ENCODE results near the gene ADAM10. TPM values are rescaled to one million over a fixed set of nuclear protein-coding genes. Genes with fewer than 3 reads are reported as not detected.
A peak's percentile ranks its signal among the peaks of the same experiment; 100 is the strongest.

Gene ADAM10
- total RNA-seq, 1 experiment from 2014 or later, result 474 TPM

DNA sequence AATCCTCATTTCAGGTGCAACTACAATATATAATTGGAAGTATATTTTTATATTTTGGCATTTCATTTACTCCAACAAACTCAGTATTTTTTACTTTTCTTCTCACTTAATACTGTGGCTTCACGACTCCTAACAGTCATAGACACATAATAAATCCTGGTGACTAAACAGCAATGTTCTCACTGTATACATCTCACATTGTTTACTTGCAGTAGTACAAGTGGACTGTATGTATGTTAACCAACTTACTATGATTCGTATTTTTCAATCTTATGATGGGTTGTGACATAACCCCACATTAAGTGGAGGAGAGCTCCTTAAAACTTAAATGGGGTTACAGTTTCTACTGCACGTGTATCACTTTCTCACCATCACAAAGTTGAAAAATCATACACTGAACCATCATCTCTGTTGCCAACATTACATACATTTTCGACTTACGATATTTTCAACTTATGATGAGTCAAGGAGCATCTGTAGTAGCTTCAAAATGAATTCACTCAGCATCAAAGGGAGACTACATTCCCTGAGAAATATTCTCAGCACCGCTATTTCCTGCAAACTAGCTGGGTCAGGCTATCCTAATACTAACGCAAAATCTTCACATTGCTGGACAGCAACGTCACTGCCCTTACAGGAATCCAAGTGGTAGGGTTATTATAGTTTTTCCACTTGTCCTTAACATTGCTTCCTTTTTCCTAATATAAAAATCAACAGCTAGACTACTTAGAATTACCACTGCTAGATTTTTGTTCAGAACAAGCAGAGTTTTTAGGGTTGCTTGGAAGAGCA lies 7.3 kb downstream of the ADAM10 start:
- BruUV-seq (replicated peaks), result no TSS peak
- Mint-ChIP-seq H3K9me3 (ENCODE audit: low read depth, unreplicated experiment) (no peaks in the 10 kb centered on the region), H3K4me1 (ENCODE audit: low read depth, unreplicated experiment) (peaks cover 56% of the 10 kb centered on the region), H3K4me3 (ENCODE audit: low read depth, unreplicated experiment) (peak overlapping the region; percentile 45), H3K27ac (ENCODE audit: unreplicated experiment) (peak overlapping the region; percentile 57), H3K27me3 (ENCODE audit: unreplicated experiment) (no peaks in the 10 kb centered on the region), H3K36me3 (ENCODE audit: insufficient read depth, unreplicated experiment) (peaks cover 10% of the 10 kb centered on the region)
- no peak for DNase-seq
- CTCF ChIA-PET, result interaction anchor here (1.2 to 2.3 kb wide), 4 partner anchors 11 to 29 kb away, joined by 3 to 9 read pairs (median 5); partner anchors contain the start of gene MINDY2
- TF ChIP-seq, protein P1, sequence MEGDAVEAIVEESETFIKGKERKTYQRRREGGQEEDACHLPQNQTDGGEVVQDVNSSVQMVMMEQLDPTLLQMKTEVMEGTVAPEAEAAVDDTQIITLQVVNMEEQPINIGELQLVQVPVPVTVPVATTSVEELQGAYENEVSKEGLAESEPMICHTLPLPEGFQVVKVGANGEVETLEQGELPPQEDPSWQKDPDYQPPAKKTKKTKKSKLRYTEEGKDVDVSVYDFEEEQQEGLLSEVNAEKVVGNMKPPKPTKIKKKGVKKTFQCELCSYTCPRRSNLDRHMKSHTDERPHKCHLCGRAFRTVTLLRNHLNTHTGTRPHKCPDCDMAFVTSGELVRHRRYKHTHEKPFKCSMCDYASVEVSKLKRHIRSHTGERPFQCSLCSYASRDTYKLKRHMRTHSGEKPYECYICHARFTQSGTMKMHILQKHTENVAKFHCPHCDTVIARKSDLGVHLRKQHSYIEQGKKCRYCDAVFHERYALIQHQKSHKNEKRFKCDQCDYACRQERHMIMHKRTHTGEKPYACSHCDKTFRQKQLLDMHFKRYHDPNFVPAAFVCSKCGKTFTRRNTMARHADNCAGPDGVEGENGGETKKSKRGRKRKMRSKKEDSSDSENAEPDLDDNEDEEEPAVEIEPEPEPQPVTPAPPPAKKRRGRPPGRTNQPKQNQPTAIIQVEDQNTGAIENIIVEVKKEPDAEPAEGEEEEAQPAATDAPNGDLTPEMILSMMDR (IDR thresholded peaks at IDR 0.05; ENCODE audit: unreplicated experiment), result no peak
- intact Hi-C loops (cut with micrococcal nuclease; ENCODE audit: unreplicated experiment), result loop anchor here (10.0 kb wide), 1 partner anchor 277 kb away; no protein-coding TSS in a partner anchor

DNA sequence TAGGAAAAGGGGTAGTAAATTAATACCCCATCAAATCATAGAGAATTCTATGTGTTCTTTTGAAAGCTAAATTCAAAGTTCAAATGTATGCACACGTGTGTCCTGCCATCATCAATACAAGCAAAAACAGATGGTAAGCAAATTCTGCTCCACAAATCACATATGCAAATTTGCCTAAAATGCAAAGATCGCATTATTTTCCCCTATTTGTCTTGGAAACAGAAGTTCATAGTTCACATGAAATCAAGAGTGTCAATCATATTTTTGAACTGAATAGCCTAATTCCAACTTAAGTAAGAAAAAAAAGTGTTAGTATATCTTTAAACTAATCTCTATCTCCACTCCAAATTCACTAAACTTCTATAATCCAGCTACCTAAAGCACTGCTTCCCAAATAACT lies 8.5 kb downstream of the ADAM10 start:
- H3K4me1 Mint-ChIP-seq (ENCODE audit: low read depth, unreplicated experiment), result peaks cover 68% of the 10 kb centered on the region
- DNase-seq, result no peak
- no TSS peak for BruUV-seq (replicated peaks)
- no peaks in the 10 kb centered on the region for H3K9me3 Mint-ChIP-seq (ENCODE audit: low read depth, unreplicated experiment)
- H3K27me3 Mint-ChIP-seq (ENCODE audit: unreplicated experiment), result no peaks in the 10 kb centered on the region
- CTCF ChIA-PET, result interaction anchor here (0.6 kb wide), 1 partner anchor 9 kb away, joined by 3 read pairs; no protein-coding TSS in a partner anchor
- no peak overlapping the region for H3K4me3 Mint-ChIP-seq (ENCODE audit: low read depth, unreplicated experiment)
- TF ChIP-seq, protein P1 (IDR thresholded peaks at IDR 0.05; ENCODE audit: unreplicated experiment), result no peak
- intact Hi-C loops (cut with micrococcal nuclease; ENCODE audit: unreplicated experiment), result loop anchor here (10.0 kb wide), 1 partner anchor 276 kb away; no protein-coding TSS in a partner anchor
- peak overlapping the region; percentile 15 for H3K27ac Mint-ChIP-seq (ENCODE audit: unreplicated experiment)
- H3K36me3 Mint-ChIP-seq (ENCODE audit: insufficient read depth, unreplicated experiment), result peaks cover 10% of the 10 kb centered on the region

DNA sequence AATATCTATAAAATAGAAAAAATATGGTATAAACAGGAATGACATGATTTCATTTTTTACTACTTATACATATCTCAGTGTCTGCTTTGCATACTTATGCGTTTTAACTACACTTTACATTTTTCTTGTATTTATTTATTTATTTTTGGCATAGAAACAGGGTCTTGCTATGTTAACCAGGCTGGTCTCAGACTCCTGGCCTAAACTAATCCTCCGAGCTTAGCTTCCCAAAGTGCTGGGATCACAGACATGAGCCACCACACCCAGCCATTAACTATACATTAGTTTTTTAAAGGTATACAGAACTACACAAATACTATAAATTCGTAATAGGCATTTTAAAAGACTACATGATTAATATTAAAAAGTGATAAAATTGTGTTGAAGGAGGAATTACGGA lies 9.1 kb downstream of the ADAM10 start:
- H3K36me3 Mint-ChIP-seq (ENCODE audit: insufficient read depth, unreplicated experiment), result peaks cover 10% of the 10 kb centered on the region
- H3K27me3 Mint-ChIP-seq (ENCODE audit: unreplicated experiment), result no peaks in the 10 kb centered on the region
- CTCF ChIA-PET, result no interaction called here
- intact Hi-C loops (cut with micrococcal nuclease; ENCODE audit: unreplicated experiment), result loop anchor here (10.0 kb wide), 1 partner anchor 276 kb away; no protein-coding TSS in a partner anchor
- peaks cover 72% of the 10 kb centered on the region for H3K4me1 Mint-ChIP-seq (ENCODE audit: low read depth, unreplicated experiment)
- no peak for DNase-seq
- no peak overlapping the region for H3K4me3 Mint-ChIP-seq (ENCODE audit: low read depth, unreplicated experiment)
- H3K9me3 Mint-ChIP-seq (ENCODE audit: low read depth, unreplicated experiment), result no peaks in the 10 kb centered on the region
- TF ChIP-seq, protein P1 (IDR thresholded peaks at IDR 0.05; ENCODE audit: unreplicated experiment), result no peak
- H3K27ac Mint-ChIP-seq (ENCODE audit: unreplicated experiment), result no peak overlapping the region
- no TSS peak for BruUV-seq (replicated peaks)

DNA sequence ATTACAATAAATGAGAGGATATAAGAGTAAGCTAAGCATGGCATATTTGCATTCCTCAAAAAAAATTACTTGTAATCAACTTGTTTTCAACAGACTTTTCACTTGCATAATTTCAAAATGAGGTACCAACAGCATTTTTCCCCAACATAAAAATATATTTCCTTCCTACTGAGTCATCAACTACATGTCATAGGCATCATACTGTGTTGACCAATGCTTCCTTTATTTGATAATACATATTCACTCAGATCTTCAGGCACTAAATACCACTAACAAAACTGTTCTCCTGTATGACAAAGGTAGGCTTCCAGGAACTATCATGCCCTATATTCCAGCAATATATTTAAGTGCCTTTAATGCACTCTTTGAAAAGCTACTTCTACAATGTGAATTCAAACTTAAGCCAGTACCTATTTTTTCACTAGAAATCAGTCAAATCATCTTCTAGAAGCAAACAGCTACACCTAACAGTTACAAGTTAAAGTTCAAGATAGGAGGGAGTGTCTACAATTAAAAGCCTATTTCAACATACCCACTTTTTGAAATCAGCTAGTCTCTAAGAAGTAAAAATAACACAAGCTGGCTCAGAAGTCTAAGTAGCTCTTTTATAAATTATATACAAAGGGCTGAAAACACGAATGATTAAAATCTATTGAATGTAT lies 11.3 kb downstream of the ADAM10 start:
- Mint-ChIP-seq H3K27me3 (ENCODE audit: unreplicated experiment) (no peaks in the 10 kb centered on the region), H3K4me1 (ENCODE audit: low read depth, unreplicated experiment) (peaks cover 76% of the 10 kb centered on the region), H3K27ac (ENCODE audit: unreplicated experiment) (peak overlapping the region; percentile 60), H3K4me3 (ENCODE audit: low read depth, unreplicated experiment) (no peak overlapping the region), H3K9me3 (ENCODE audit: low read depth, unreplicated experiment) (no peaks in the 10 kb centered on the region), H3K36me3 (ENCODE audit: insufficient read depth, unreplicated experiment) (peaks cover 10% of the 10 kb centered on the region)
- CTCF ChIA-PET, result interaction anchor here (0.9 kb wide), 1 partner anchor 13 kb away, joined by 5 read pairs; no protein-coding TSS in a partner anchor
- intact Hi-C loops (cut with micrococcal nuclease; ENCODE audit: unreplicated experiment), result loop anchor here (10.0 kb wide), 1 partner anchor 53 kb away; no protein-coding TSS in a partner anchor
- TF ChIP-seq, protein P1 (IDR thresholded peaks at IDR 0.05; ENCODE audit: unreplicated experiment), result no peak
- DNase-seq, result no peak
- BruUV-seq (replicated peaks), result no TSS peak
